C4-2B (cell line): ENCODE measurements around the gene TMEM239.

Source experiments
- H3K27ac ChIP-seq: fragments of 450-650 bp; 2 replicates; pipeline ENCODE4 v1.5.1; 2017
- CTCF ChIP-seq: fragments of 450-650 bp; conservative IDR thresholded peaks from 2 replicates; pipeline ENCODE4 v1.5.1; 2017; ENCODE audit warnings: mild to moderate bottlenecking
- ZFX ChIP-seq: fragments of 450-650 bp; IDR thresholded peaks from 2 replicates; pipeline ENCODE4 v1.6.1; 2017

TMEM239 gene

GRCh38 chr20:2864626-2865025 is 48.5 kb downstream of the TMEM239 start:
- TF ChIP-seq ZFX, result no peak

GRCh38 chr20:2865101-2865500 is 48.9 kb downstream of the TMEM239 start:
- TF ChIP-seq ZFX (no peak), CTCF (no peak)
- H3K27ac ChIP-seq, result no peak overlapping the region

More at GRCh38 chr20:2864626-2865025, 48.5 kb downstream of the TMEM239 start:
- no peak overlapping the region for H3K27ac ChIP-seq

GRCh38 chr20:2865630-2866029 is 49.5 kb downstream of the TMEM239 start:
- TF ChIP-seq CTCF, result no peak
- no peak for TF ChIP-seq ZFX
- no peak overlapping the region for H3K27ac ChIP-seq

- TF ChIP-seq CTCF (no peak), ZFX (no peak)
- no peak overlapping the region for H3K27ac ChIP-seq
These were observed 50.1 kb downstream of the TMEM239 start for GRCh38 chr20:2866236-2866635.

- H3K27ac ChIP-seq, result no peak overlapping the region
- TF ChIP-seq ZFX (no peak), CTCF (no peak)
These were observed 51.1 kb downstream of the TMEM239 start for GRCh38 chr20:2867081-2867864.
